GM18907 (cell line): ENCODE results near the gene LRIG1.
A peak's percentile ranks its signal among the peaks of the same experiment; 100 is the strongest.

Source experiments
- ATAC-seq: cut with Tn5 transposase; IDR thresholded peaks from one replicate; pipeline ENCODE4 v1.9.1; 2021; ENCODE audit warnings: mild to moderate bottlenecking, moderate library complexity; ENCODE audit not compliant: unreplicated experiment

LRIG1 gene

DNA sequence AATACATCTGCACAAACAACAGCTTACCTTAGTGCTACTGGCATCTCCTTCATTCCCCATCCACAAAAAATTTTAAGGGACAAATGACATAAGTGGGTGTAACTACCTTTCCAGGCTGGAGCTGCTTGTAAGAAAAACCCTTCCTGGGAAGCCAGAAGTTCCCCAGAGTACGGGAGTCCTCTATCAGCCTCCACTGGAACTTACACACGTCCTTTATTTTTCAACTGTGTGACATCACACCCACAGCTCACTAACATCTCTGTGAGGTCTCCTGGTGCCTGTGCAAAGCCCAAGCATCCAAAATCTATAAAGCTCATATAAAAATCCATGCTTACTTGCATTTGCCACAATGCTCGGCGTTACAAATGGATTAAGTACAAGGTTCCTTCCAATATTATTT lies 27.6 kb downstream of the LRIG1 start:
- no peak for ATAC-seq

DNA sequence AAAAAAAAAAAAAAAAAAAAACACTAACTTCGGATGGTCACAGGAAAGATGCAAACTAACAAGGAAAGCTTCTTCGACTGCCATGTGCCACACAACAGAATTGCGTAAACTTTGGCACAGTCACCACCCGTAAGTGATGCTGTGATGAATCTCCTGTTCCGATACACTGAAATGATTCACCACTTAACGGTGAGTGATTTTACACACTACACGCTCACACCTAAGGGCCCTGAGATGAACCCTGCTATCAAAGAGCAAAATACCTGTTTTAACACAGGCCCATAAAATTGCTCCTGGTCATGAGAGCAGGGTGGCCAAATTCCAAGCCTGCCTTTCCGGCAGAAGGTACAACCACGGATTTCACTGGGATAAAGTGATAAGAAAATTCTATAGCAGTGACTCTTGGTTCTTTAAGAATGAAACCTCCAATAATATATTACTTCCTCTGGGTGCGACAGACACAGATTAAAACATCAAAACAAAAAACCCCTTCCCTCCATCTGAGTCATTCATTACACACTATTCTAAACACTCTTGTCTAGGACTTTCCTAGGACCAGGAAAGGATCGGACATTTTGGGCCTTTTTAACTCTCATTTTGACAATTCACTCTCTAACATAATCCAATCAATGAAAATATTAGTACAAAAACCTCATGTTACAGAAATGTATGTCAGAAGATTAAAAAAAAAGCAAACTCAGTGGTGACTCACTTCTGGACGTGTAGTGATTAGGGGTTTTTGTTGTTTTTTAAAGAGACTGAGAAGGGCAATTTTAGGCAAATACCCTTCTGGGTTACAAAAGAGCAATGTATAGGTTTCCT lies 28.3 kb downstream of the LRIG1 start:
- ATAC-seq = peak; percentile 81

DNA sequence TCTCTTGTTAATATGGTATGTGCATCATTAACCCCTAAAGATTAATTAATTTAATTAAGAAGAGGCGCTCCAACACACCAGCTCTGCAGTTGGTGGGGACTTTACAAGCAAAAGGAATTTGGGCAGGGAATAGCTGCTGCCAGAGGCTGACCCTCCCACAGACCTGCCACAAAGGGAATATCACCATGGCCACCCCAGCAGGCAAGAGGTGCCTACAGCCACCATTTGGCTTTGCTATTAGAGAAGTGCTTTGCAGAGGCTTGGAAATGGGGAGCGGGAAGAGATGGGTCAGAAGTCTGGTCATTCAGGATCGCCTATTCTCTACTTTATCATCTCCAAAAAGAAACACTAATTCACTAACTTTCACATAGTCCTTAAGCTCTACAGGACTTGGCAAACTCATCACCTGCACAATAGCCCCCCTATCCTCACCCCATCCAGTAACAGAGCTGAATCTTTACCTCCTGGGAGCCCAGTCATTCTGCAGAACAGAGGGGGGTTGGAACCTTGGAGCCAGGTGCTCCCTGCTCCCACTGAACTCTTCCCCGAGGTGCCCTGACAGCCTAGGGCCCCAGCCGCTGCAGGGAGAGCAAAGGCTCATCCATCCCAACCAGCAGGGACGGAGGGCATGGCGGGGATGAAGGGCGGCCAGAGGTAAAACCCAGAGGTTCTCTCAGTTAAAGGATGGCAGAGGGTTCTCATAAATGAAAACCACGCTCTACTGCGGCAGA lies 29.7 kb downstream of the LRIG1 start:
- no peak for ATAC-seq

DNA sequence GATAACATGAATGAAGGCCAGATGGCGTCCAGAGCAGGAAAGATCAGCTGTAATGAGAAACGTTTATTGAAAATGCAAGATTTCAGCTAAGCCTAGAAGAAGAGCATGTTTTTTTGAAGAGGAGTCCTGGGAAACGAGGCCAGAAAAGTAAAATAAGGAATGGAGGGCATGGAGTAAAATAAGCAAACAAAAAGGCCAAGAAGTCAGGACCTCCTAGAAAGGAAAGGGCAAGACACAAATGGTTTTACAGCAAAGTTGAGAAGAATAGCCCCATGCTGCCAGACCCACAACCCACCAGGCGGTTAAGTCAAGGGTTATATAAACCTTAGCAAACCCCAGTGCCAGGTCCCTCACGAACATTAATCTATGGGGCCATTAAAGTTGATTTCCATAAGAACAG lies 30.5 kb downstream of the LRIG1 start:
- no peak for ATAC-seq

DNA sequence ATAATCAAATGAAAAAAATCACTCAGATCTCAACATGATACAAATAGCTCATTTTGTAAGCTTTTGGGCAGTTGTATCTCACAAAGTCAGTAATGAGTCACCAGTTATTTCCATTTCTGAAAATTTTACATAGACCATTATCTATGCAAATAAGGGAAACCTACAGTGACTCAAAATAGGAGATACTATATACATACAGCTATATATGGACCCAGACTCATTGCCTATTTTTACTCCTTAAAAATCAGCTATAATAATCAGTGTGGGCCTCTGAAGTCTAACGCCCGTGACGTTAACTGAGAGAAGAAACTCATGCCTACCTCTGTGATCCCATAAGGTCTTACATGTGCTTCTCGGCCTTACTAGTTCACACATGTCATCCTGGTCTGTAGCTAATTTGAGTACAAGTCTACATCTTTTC lies 31.6 kb downstream of the LRIG1 start:
- ATAC-seq = peak; percentile 69

DNA sequence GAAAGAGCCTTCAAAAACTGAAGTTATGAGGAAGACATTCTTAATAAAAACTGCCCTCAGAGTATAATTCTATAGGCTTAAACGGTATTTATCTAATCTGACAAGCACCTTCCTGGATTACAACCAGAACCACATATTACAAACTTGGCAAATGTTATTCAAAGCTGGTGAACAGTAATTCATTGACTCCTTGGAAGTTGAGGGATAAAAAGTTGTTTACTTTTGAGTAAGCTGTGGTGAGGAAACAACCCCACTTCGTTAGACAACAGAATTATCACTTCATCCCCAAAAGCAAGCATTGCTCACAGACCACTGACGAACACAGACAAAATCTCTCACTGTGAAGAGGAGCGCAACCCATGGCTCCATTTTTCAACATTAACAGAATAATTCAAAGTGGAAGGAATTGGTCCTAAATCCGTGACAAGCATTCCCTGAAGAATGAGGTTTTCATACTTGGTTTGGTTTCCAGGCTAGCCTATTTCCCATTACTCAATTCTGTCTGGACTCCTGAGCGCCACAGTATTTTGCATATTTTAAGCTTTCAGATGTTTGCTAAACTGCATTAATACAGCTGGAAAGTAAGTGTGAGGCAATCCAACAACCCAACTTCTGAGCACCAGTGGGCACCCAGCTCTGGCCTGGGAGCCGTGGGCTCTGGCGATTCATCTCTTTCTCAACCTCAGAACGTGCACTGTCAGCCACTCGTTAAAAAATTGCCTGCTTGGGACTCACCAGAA lies 32.7 kb downstream of the LRIG1 start:
- no peak for ATAC-seq

DNA sequence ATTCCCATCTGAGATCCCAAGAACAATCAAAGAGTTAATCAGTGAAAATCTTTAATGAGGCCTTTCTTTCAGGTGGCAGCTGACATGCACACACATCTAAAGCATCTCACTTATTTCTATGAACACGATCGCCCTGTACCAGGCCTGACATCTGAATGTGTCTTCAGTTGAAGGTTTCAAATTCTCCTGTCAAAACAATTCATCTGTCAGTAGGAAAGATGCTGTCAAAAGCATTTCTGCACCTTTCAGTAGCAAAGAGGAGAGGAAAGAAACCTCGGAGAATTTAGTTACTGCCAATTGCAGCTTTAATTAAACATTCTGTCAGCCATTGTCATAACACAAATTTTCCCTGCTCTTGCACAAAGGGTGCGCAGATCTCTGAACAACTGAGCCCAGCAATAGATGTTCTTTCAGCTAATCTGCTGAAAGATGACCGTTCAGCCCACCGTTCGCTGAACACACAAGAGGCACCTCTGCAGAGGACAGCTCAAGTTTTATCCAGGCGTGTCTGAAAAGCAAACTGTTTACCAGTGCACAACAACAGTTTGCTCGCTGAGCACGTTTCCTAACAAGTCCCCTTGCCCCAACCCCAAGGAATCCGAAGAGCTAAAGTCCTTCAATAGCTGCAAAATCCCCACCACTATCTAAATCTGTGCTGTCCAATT lies 34.1 kb downstream of the LRIG1 start:
- no peak for ATAC-seq

DNA sequence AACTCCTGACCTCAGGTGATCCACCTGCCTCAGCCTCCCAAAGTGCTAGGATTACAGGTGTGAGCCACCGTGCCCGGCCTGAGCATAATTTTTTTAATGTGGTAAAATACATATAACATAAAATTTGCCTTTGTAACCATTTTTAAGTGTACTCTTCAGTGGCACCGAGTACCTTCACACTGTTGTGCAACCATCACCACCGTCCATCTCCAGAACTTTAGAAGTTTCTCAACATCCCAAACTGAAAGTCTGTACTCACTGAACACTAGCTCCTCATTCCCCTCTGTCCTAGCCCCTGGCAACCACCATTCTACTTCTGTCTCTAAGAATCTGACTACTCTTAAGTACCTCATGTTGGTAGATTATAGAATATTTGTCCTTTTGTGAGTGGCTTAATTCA lies 35.2 kb downstream of the LRIG1 start:
- no peak for ATAC-seq

DNA sequence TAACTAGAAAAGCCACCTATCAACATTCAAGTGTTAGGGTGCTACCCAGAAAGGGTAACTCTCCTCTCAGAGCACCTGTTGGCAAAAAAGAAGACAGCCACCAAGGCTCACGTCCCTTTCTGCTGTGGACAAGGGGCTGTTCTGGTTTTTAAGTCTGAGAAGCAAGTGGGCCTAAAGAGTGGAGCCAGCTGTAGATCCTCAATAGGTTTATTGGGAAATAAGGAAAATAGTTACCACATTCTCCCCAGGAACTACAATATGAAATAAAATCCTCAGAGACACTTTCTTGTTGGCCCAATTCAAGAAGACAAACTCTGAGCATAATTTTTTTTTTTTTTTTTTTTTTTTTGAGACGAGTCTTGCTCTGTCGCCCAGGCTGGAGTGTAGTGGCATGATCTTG lies 35.8 kb downstream of the LRIG1 start:
- no peak for ATAC-seq

DNA sequence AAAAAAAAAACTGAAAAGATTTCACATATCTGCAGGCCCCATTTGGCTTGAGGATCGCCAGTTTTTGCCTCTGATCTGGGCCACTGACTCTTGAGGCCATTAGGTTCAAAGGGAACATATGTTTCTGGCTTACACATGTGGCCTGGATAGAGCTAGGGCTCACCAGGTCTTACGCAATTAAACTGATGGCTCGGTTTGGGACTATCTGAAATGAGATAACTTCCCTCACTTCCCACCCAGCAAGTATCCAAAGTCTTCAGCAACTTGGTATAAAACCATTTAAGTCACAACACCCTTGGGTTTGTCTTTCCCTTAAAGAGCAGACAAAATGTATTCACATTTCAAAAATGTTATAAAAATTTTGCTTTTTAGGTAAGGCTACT lies 36.3 kb downstream of the LRIG1 start:
- ATAC-seq = no peak

DNA sequence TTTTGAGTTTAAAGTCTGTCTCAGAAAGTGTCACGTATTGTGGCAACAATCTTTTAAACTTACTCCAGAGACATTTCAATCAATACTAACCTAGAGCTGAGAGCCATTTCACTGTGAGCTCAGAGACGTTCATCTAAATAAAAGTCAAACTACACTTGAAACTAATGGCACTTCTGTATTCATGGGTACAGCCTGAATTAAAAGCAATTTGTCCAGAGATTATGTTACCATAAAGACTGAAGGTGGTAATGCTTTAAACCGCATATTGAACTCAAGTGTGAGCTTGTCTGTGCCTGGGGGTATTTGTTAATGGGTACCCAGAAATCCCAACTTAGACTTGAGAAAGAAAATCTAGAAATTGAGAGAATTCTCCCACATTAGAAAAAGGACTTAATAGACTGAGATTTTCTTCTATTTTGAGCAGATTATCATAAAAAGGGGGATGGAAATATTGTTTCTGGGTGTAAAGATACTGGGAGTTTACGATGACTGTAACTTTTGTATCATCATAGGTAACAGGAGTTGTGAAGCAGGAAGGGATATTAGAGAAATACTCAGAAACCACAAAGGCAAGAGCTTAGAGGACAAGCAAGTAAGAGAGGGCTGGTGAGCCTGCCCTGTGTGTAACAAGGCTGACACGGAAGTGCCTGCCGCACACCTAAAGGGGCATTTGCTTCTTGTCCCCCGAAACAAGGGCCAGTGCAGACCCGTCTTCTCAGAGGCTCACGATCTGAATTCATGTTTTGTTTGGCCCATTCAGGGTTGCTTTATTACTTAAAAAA lies 36.9 kb downstream of the LRIG1 start:
- no peak for ATAC-seq

DNA sequence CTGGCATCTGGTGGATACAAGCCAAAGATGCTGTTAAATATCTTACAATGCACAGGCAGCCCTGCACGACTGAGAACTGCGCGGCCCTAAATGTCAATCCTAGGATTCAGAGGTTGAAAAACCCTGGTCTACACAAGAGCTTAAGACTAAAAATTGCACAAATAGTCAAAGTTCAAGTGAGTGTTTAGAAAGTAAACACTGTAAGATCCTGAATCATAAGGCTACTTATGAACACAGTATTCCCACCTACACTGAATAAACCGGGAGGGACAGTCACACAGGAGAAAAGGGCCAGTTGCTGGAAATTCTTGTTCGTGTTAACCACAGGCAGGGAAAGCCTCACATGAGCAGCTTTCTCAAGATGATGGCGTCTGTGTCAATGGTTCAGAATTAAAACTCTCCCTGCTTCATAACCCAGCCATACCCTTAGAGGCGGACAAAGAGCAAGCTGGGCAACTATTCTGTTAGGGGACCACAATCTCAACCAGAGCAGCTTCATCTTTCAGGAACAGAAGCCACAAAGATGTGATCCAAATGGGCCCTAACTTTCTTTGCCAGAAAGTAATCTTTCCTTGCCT lies 37.7 kb downstream of the LRIG1 start:
- no peak for ATAC-seq

DNA sequence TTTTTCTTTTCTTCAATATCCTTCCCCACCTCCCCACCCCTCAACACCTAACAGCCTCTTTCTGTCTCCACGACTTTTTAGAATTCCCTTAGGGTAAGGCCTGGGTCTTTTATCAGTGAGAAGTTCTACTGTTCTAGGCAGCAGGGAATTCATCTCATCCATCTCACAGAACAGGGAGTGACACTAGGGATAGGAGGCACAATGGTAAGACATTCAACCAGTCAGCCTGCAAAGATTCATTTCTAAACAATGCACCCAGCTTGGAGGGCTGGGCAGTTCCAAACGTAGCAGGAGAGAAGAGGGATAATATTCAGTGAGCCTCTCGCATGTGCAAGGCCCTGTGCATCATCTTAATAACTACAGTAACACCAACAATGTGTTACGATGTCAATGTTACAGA lies 43.6 kb downstream of the LRIG1 start:
- ATAC-seq = no peak

DNA sequence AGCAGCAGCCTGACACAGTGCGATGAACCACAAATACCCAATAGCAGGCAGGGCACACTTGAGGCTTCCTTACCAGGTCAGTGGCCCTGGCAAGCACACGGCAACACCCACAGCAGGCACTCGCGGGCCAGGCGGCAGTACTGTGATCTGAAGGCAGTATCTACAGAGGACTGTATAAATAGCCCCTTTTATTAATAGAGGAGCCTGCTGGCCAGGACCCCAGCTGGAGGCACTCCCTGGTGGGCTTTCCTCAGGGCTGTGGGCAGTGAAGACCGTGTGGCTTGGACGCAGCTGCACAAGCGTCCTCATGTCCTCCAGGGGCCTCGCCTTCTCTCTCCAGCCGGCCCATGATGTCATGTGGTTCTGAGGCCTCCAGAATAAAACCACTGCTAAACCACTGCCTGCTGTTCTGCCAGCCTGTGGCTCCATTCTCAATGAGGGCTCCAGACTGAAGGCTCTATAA lies 44.1 kb downstream of the LRIG1 start:
- no peak for ATAC-seq

DNA sequence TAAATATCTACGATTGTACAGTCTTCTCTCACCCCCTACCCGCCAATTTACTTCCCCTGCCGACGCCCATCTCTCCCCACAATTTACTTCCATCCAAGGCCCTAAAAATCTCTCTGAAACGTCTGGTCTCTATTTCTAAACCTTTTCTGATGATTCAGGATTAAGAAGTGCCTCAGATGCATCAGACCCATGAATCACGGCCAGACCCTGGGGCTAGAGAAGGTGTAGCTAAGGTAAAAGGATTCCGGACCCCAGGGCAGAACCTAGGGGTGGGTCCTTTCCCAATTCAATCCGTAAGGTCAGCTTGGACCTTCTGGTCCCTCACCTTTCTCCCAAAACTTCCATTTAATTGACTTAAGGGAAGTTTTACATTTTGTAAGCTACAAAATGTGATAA lies 46.4 kb downstream of the LRIG1 start:
- no peak for ATAC-seq

DNA sequence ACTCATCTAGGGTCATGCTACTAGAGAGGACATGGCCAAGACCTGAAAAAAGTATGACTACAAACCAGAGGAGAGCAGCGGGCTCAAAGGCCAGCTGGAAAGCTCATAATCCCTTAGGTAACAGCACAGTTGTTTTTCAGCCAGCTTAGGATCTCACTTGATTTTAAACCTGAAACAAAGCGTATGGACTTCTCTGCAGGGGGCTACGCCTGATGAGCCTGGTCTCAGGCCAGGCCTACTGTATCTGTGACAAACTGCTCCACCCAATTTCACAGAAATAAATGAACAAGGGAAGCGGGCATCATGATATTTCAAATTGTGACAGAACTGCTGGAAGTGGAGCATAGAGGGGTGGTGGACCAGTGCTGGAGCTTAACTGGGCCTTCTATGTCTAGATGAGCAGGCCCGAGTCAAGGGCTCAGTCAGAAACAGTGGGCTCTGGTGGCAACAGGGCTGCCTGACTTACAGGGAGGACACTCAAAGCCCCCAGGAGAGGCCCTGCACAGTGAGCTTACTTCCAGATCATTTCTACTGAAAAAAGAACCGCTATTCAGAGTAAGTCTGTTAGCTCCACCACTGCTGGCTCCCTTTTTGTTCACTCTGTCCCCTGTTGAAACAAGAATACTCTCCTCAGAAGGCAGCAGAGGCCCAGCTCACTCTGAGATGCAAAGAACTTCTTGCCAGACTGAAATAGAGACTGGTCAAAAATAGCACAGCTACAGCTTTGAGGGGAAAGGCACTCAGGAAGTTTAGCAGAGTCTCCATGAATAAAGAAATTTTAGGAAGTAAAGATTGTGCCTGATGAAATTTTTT lies 47.0 kb downstream of the LRIG1 start:
- no peak for ATAC-seq

DNA sequence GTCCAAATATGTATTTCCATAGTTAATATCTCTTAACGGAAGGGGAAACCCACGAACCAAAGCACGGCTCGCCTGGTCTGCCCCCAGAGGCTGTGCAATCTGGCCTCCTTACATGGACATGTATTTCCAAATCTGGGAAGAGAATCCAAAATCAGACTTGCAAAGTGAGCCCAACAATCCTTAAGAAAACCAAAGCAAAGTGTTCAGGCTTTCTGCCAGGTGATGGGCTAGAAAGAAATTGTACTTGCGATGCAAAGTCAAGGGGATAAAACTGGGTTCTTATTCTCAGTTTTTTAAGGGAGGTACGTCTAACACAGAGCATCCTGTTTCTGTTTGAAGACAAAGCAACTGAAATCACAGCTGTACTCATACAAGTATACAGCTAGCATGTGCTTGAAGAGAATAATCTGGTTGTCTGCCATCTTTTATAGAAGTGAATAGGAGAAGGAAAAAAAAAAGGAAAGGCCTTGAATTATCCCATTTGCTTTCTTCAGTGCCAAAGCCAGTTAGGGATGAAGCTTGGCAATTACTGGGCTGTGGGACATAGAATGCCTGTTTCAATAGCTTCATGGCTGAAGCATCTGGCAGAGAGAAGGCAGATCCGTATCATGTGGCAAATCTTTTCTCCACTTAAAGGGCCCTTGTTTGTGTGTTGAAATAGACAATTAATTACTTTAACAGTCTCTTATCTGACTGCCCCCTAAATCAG lies 48.4 kb downstream of the LRIG1 start:
- no peak for ATAC-seq

DNA sequence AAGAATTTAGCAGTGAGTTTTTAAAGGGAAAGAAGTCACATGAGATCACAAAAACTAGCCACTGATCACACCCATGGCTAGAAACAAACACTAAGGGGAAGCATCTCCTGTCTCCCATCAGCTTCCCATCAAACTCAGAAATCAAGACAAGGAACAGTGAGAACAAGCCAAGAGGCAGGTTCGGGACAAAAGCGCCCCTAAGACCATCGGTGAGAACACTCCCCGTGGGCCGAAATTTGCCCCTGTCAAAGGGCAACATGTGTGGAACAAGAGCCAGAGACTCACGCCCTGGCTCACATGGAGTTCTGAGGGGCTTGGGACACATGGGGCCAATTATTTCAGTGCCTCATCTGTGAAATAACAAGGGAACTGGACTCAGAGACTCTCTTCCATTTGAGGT lies 49.1 kb downstream of the LRIG1 start:
- no peak for ATAC-seq
